B cell (primary cell): ENCODE measurements around the gene ARFIP2.

ENCODE experiments used
- EZH2 ChIP-seq: IDR thresholded peaks from 2 replicates; pipeline ENCODE4 v1.6.1; 2012; ENCODE audit warnings: borderline replicate concordance, low read depth, mild to moderate bottlenecking, moderate library complexity, low read length; ENCODE audit not compliant: insufficient read depth, poor library complexity, severe bottlenecking
- TF ChIP-seq, protein P1 (sequence below): fragments of 200-600 bp; IDR thresholded peaks from one replicate; pipeline ENCODE4 v1.8.0; 2022; ENCODE audit warnings: antibody characterized with exemption, mild to moderate bottlenecking

DNA sequence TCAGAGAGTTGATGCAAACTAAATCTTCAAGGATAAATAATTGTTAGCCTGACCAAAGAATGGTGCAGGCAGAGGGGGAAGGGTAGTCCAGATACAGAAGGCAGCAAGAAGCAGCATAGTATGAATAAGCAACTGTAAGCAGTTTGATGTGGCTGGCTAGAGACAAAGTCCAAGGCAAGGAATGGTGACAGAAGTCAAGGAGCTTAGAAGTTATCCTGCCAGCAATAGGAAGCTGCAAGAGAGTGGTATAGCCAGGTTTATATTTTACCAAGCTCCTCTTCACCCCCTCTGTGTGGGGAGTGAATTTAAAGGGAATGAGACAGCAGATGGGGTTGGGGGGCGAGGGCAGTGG lies 22.1 kb downstream of the ARFIP2 start:
- no peak for TF ChIP-seq EZH2
- TF ChIP-seq, protein P1, sequence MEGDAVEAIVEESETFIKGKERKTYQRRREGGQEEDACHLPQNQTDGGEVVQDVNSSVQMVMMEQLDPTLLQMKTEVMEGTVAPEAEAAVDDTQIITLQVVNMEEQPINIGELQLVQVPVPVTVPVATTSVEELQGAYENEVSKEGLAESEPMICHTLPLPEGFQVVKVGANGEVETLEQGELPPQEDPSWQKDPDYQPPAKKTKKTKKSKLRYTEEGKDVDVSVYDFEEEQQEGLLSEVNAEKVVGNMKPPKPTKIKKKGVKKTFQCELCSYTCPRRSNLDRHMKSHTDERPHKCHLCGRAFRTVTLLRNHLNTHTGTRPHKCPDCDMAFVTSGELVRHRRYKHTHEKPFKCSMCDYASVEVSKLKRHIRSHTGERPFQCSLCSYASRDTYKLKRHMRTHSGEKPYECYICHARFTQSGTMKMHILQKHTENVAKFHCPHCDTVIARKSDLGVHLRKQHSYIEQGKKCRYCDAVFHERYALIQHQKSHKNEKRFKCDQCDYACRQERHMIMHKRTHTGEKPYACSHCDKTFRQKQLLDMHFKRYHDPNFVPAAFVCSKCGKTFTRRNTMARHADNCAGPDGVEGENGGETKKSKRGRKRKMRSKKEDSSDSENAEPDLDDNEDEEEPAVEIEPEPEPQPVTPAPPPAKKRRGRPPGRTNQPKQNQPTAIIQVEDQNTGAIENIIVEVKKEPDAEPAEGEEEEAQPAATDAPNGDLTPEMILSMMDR: no peak
